ENCODE measurements around the gene LETM1. TPM values are rescaled to one million over a fixed set of nuclear protein-coding genes. Genes with fewer than 3 reads are reported as not detected.

Gene LETM1
- 39.2 and 39.4 TPM in 2 replicates for total RNA-seq
- polyA plus RNA-seq (2012): 21.3 TPM

DNA sequence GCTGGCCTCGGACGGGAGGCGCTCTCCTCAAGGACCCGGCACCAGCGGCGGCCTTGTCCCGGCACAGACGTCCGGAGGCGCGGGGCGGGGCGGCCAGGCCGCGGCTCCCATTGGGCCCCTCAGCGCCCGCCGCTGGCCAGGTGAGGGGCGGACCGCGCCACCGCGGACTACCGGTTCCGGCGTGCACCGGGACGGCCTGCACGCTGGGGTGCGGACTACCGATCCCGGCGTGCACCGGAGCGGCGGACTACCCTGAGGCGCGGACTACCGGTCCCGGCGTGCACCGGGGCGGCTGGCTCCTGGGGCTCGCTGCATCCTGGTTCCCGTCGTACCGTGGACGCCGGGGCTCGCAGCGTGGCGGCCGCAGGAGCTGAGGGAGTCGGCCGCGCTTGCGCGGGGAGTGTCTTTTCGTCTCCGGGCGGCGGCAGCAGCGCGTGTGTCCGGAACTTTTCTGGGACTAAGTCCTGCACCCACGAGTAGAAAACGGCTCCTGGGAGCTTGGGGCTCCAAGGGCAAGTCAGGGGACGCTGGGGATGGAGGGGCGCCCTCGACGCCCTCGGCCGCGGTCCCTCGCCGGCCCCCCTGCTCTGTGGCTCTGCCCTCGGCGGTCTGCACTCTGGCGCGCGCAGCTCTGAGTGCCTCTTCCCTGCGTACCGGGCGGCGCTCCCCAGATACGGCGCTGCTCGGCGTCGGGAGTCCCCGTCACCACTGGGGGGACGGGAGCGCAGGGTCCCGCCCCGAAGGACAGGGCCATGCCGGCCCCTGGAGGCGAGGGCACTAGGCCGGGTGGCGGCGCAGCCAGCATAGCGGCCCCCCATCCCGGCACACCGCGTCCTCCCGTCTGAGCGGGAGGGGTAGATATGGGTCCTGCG is at the start of gene LETM1:
LETM1 (minus strand) TSS at position 86 of the 872 bp plus-strand sequence. CDS start 206 bp downstream, outside the sequence.
- DNase-seq (ENCODE audit: low read depth): peak; percentile 97

DNA sequence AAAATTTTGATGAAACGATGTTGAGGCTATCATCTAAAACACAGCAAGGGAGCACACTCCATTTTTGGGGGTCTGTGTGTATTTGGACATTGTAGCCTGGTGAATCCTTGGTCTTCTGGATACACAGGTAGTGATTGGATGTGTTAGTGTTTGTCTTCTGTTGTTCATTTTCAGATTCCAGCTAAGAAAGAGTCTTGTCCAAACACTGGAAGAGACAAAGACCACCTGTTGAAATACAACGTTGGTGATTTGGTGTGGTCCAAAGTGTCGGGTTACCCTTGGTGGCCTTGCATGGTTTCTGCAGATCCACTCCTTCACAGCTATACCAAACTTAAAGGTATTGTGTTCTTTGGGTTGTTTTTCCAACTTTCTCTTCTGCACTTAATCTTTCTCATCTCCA is 48.1 kb upstream of the LETM1 start:
- peak; percentile 30 for DNase-seq (ENCODE audit: low read depth)

DNA sequence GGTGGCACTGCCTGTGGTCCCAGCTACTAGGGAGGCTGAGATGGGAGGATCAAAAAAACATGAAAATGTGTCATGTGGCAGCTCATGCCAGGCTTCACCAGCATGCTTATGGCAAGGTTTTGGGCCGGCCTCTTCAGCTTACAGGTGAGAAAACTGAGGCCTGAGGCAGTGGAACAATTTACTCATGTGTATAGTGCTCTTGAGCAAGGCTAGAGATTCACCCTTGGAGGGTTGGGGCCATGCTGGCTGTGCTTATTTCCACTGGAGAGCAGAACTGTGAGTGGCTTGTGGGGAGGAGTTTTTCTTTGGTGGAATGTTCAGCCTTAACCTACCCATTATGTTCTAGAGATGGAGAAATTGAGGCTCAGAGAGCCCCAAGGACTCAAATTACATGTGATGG is 47.1 kb upstream of the LETM1 start:
- DNase-seq (ENCODE audit: low read depth): no peak

DNA sequence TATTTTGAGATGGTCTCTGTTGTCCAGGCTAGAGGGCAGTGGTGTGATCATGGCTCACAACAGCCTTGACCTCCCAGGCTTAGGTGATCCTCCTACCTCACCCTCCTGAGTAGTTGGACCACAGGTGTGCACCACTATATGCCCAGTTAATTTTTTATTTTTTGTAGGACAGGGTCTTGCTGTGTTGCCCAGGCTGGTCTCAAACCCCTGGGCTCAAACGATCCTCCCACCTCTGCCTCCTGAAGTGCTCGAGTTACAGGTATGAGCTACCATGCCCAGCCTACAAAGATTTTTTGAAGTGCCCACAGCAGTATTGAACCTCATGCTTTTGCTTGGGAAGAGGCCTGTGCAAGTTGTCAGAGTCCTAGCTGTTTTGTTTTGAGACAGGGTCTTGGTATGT is 46.3 kb upstream of the LETM1 start:
- DNase-seq (ENCODE audit: low read depth): no peak

DNA sequence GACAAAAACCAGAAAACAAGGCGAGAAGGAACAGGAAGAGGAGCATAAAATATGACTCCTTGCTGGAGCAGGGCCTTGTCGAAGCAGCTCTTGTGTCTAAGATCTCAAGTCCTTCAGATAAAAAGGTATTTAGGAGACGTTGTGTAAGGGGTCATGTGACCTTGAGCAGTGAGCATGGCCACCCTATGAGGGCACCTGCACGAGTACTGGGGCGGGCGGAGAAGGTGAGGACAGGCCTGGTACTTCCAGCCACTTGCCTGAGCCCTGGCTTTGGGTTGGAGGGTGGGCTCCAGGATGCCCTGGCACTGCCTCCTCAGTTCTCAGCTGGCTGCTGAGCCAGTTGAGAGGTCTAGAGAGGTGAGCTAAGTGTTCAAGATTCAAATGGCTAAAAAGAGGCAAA is 45.2 kb upstream of the LETM1 start:
- no peak for DNase-seq (ENCODE audit: low read depth)

DNA sequence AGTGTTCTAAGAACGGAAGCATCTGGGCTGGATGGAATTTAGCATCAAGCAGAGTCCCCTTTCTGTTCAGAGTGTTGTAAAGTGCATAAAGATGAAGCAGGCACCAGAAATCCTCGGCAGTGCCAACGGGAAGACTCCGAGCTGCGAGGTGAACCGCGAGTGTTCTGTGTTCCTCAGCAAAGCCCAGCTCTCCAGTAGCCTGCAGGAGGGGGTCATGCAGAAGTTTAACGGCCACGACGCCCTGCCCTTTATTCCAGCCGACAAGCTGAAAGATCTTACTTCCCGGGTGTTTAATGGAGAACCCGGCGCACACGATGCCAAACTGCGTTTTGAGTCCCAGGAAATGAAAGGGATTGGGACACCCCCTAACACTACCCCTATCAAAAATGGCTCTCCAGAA is 44.7 kb upstream of the LETM1 start:
- no peak for DNase-seq (ENCODE audit: low read depth)

DNA sequence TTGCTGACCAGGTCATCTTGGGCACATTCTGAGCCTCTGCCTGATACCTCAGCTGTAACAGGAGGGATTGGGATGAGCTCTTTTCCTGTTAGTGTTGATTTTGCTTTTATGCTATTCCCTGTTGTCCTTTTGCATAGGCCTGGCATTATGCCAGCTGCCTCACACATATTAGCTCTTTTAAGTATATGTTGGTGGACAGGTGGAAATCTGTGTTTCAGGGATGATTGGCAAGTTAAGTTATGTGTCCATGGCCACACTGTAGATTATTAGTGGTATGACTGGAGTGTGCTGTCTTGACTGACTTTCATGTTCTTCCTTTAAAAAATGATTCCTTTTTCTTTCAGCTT is 44.1 kb upstream of the LETM1 start:
- no peak for DNase-seq (ENCODE audit: low read depth)

DNA sequence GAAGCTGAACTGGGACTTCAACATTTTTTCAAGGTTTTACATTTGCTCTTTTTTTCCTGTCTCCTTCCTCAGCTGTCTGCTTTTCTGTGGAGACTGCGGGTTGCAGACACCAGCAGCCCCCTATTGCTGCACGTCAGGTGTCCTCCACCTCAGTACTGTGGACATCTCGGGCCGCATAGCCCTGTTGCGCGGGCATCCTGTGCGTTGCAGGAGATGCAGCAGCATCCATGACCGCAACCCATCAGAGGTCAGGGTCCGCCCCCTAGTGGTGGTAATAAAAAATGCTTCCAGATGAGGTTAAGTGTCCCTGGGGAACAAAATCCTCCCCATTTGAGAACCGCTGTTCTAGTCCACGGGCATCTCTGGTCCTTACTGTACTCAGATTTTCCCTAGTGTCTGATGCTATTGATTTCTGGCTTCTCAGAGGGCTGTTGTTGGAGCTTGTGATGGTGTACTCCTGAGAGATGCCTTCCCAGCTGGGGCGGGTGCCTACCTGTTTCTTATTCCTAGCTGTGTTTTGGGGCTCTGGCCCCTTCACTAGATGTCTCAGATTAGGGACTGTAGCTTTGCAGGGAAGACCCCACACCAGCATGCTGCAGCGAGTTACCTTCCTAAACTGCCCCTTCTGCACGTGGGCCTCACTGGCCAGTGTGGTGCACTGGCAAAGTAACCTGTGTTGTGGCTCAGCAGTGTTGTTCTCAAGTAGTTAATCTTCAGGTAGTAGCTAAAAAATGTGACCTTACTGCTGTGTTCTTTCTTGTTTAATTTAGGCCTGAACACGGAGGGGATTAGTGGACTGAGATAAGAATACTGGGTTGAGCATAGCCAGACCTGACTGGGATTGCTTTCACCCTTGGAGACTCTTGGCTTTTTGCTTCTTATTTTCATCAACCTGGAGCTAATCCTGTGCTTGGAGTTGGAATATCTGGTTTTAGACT is 43.5 kb upstream of the LETM1 start:
- peak; percentile 82 for DNase-seq (ENCODE audit: low read depth)

DNA sequence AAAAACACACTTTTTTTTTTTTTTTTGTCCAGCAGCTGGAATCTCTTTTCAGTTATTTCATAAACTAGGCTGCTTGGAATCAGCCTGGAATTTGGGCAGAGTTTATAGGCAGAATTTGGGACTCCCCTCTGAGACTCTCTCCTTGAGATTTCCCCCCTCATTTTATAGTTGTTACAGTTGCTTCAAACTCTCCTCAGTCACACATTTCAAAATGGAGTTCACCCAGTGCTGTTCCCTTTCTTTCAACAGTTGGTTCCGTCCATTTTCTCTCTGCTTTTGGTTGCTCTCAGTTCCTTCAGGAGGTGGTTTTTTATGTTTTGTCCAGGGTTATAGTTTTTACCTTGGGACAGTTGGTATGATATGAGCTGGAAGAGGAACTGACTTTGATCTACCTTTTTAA is 42.7 kb upstream of the LETM1 start:
- DNase-seq (ENCODE audit: low read depth): no peak

DNA sequence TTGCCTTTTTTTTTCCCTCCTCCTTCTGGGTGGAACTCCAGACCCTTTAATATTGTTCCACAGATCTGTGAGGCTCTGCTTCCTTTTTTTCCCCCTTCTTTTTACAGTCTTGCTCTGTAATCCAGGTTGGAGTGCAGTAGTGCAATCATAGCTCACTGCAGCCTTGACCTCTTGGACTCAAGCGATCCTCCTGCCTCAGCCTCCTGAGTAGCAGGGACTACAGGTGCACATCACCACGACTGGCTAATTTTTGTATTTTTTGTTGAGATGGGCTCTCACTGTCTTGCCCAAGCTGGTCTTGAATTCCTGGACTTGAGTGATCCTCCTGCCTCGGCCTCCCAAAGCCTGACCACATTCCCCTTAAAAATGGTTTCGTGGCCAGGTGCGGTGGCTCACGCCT is 42.1 kb upstream of the LETM1 start:
- no peak for DNase-seq (ENCODE audit: low read depth)

DNA sequence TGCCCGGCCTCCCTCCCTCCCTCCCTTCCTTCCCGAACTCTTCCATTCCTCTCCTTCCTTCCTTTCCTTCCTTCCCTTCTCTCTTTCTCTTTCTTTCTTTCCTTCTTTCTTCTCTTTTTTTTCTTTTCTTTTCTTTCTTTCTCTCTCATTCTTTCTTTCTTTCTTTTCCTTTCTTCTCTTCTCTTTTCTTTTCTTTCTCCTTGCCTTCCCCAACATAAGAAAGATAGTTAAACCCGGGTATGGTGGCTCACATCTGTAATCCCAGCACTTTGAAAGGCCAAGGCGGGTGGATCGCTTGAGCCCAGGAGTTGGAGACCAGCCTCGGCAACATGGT is 40.7 kb upstream of the LETM1 start:
- no peak for DNase-seq (ENCODE audit: low read depth)

DNA sequence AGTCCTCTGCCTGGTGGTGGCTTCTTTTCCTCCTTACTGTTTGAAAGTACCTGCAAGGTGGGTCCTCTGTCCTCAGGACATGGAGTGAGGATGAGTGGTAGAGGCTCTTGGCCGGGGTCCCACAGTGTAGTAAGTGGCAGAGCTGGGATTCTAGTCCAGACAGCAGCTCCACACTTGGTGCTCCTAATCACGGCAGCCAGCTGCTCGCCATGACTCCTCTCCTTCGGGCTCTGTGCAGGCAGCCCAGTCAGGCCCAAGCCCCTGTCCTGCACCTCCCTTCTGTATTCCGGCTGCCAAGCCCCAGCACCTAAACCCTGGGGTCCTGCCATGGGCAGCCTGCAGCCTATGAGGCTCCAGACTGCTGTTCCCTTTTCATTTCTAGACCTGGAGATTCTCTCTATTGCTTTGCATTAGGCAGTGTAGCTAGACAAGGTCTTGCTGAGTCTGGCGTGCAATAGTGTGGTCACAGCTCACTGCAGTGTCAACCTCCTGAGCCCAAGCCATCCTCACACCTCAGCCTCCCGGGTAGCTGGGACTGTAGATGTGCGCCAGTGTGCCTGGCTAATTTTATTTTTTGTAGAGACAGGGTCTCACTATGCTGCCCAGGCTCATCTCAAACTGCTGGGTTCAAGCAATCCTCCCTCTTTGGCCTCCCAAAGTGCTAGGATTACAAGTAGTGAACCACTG is 40.2 kb upstream of the LETM1 start:
- no peak for DNase-seq (ENCODE audit: low read depth)

DNA sequence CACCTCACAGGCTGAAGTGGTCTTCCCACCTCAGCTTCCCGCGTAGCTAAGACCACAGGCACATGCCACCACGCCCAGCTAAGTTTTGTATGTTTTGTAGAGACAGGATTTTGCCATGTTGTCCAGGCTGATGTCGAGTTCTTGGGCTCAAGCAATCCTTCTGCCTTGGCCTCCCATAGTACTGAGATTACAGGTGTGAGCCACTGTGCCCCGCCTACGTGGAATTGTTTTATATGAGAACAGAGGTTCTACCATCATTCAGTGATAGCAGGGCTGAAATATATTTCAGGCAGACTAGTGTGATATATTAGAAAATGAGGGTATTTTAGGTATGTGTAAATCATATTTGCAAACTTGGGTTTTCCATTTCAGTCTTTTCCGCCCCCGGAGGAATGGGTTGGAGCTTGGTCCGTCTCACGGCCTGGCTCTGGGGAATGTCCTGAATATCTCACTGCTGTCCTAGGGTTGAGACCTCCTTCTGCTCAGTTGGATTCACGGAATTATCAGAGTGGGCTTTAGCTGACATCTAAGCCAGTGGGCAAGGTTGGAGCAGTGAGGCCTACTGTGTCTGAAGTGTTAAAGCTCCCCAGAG is 35.1 kb upstream of the LETM1 start:
- no peak for DNase-seq (ENCODE audit: low read depth)

DNA sequence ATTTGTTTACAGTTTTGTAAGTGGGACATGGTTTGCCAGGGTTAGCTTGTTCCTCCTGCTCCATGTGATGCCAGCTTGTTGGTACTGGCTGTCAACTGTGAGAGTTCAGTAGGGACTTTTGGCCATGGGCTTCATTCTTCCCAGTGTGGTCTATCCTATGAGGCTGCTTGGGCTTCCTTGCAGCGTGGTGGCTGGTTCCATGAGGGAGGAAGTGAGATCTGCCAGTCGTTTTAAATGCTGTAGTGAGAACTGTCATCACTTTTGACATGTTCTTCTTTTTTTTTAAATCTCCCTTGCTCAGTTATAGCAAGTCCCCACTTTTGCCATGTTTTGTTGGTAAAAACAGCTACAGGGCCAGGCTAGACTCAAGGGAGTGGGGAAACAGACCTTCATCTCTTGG is 31.1 kb upstream of the LETM1 start:
- DNase-seq (ENCODE audit: low read depth): no peak

DNA sequence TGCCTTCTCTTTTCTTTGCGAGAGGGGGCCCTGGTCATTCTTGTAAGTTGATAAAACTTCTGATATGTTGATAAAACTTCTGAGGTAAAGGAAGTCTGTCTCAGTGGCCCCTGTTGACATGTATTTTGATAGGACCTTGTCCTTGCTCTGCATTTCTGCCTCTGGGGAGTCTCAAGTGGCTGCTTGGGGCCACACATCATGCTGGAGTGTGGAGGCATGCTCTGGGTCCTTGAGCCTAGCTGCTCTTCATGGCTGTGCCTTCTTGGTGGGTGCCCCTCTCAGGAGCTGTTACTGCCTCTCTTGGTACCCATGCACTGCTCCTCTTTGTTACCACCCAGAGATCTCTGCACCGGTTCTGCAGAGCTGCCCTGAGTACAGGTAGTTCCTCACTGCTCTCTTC is 29.5 kb upstream of the LETM1 start:
- DNase-seq (ENCODE audit: low read depth): no peak

DNA sequence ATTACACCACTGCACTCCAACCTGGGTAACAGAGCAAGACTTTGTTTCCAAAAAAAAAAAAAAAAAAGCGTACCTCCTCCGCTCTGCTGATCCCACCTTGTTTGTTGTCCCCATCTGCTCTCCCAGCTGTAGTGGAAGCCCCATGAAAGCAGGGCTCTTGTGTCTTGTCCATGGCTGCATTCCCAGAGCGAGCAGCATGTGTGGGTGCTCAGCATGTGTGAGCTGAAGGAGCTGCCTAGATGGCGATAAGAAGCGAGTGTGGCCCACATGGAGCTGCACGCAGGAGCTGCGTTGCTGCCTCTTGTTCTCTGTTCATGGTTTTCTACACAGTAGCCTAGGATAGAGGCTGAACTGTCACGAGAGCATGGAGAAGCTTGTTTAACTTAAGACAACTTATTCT is 27.6 kb upstream of the LETM1 start:
- DNase-seq (ENCODE audit: low read depth): no peak

DNA sequence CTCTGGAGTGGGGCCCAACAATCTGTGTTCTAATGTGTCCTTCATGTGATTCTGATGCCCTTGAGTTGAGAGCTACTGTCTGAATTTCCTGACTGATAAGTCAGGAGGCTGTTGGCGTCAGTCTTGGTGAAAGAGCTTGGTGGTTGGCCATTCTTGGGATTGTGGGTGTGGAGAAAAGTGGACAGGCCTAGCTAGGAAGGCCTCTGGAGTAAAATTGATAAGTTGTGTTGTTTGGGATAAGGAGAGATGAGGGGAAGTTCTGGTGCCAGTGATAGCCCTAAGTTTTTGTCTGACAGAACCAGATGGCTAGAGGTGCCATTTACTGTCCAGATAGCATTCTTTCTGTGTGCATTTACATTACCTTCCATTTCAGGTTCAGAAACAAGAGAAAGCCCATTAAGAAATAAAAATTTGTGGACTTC is 26.9 kb upstream of the LETM1 start:
- DNase-seq (ENCODE audit: low read depth): peak; percentile 15

DNA sequence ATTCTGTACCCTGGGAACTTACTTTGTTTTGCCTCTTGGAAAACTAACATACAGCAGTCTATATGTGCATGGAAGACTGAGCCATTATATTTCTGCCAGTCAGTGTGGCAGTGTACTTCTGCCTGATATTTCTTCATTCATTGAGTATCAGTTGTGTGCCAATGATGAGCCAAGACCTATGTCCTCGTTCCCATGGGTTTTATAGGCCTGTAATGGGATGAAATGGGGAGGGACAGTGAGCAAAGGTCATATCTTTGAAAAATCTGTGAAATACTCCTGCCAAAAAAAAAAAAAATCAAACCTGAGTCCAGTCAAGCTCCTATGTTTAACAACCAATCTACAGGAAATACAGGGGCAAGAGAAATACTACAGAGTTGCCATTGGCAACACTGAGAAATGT is 24.4 kb upstream of the LETM1 start:
- no peak for DNase-seq (ENCODE audit: low read depth)

DNA sequence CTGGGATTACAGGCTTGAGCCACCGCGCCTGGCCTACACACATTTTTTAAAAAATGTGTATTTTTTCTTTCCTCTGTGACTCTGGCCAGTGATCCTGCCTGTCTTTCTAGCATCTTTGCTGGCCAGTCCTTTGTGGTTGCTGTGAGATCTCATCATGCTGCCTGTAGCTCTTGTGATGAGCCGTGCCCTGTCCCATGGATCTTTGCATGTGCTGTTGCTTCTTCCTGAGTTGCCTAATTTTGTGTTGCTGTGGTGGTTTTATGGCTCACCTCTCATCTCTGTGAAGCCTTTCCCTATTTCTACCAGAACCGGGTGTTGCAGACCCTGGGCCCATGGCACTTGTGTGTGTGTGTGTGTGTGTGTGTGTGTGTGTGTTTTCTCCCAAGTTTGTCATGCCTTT is 23.5 kb upstream of the LETM1 start:
- no peak for DNase-seq (ENCODE audit: low read depth)

DNA sequence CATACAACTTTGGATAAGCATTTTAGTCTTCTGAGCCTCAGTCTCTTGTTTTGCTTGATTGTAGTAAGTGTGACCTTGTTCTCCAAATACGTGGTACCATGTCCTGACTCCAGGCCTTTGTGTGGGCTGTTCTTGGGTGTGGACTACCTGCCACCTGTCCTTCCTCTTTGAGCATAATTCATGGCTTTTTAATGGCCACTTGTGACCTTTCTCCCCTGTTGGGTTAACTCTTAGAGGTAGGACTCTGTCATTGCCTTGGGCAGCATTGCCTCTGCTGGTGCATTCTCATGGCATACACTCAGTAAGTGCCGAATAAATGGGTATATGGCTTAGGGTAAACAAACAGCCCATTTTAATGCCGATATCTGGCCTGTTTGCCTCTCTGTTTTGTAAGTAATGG is 18.2 kb upstream of the LETM1 start:
- no peak for DNase-seq (ENCODE audit: low read depth)

DNA sequence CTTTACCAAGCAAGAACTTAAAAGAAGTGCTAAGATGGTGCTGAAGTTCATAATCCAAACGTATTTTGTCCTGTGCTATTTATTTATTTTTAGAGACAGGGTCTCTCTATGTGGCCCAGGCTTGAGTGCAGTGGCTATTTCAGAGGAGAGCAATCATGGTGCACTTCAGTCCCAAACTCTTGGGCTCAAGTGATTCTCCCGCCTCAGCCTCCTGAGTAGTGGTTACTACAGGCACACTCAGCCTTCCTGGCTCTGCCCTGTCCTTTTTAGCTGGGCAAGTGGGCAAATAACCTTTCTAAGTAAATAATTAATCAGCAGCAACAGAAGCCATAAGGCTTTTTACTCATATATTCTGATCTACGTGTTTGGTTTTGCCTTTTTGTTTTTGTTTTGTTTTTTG is 17.8 kb upstream of the LETM1 start:
- no peak for DNase-seq (ENCODE audit: low read depth)

DNA sequence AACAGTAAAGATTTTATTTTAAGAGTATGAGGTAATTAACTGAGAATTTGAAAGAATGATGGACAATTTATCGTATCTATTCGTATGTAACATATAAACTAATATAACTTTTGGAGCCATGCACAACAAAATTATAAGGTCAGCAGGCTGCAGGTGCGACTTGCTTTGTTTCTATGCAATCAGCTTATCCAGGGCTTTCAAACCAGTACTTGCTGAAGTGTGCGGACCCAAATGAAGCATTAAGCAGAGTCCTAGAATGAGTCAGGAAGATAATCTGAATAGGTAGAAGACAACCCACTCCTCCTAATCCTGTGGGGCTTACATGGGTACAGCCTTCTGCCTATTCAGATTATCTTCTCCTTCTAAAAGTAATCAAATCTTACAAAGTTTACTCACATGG is 17.3 kb upstream of the LETM1 start:
- no peak for DNase-seq (ENCODE audit: low read depth)
